GM10847 (cell line): ENCODE data around the gene TTC27.

Experiments used
- POLR2A ChIP-seq: IDR thresholded peaks from 2 replicates; pipeline ENCODE4 v1.6.1; 2011; ENCODE audit not compliant: insufficient read length; ENCODE audit errors: extremely low read depth

Gene TTC27

GRCh38 chr2:32702303-32703064 lies 74.6 kb downstream of the TTC27 start:
- TF ChIP-seq POLR2A, result no peak

- TF ChIP-seq POLR2A, result no peak
Observed at GRCh38 chr2:32706815-32707579, 79.1 kb downstream of the TTC27 start.

GRCh38 chr2:32711219-32711618 lies 83.4 kb downstream of the TTC27 start:
- TF ChIP-seq POLR2A, result no peak

GRCh38 chr2:32711908-32712501 lies 84.2 kb downstream of the TTC27 start:
- no peak for TF ChIP-seq POLR2A

DNA sequence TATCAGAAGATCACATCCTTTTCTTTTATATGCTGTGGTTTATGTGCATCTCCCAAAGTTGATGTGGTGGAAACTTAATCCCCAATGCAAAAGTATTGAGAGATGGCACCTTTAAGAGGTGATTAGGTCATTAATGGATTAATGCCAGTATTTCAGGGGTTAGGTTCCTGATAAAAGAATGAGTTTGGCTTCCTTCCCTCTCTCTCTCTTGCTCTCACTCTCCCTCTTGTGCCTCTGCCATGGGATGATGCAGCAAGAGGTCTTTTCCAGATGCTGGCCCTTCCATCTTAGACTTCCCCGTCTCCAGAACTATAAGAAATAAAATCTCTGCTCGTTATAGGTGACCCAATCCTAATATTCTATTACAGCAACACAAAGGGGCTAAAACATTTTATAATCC lies 85.0 kb downstream of the TTC27 start:
- no peak for TF ChIP-seq POLR2A

DNA sequence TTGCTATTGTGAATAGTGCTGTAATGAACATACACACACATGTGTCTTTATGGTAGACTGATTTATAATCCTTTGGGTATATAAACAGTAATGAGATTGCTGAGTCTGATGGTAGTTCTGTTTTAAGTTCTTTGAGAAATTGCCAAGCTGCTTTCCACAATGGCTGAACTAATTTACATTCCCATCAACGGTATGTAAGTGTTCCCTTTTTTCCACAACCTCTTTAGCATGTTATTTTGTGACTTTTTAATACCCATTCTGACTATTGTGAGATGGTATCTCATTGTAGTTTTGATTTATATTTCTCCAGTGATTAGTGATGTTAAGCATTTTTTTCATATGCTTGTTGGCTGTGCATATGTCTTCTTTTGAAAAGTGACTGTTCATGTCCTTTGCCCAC lies 86.7 kb downstream of the TTC27 start:
- no peak for TF ChIP-seq POLR2A

GRCh38 chr2:32715391-32715841 lies 87.6 kb downstream of the TTC27 start:
- TF ChIP-seq POLR2A, result no peak

- no peak for TF ChIP-seq POLR2A
Observed at GRCh38 chr2:32715981-32716380, 88.1 kb downstream of the TTC27 start.

DNA sequence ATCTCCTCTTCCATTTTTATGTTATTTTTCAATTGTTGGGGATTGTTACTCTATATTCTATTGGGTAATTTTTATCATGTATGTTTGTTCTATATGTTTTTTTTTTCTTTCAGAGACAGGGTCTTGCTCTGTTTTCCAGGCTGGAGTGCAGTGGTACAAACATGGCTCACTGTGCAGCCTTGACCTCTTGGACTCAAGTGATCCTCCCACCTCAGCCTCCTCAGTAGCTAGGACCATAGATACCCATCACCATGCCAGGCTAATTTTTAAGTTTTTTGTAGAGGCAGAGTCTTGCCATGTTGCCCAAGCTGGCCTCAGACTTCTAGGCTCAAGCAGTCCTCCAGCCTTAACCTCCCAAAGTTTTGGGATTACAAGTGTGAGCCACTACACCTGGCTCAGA lies 88.7 kb downstream of the TTC27 start:
- no peak for TF ChIP-seq POLR2A

GRCh38 chr2:32718752-32719151 lies 90.9 kb downstream of the TTC27 start:
- TF ChIP-seq POLR2A, result no peak

GRCh38 chr2:32719430-32719829 lies 91.6 kb downstream of the TTC27 start:
- no peak for TF ChIP-seq POLR2A

DNA sequence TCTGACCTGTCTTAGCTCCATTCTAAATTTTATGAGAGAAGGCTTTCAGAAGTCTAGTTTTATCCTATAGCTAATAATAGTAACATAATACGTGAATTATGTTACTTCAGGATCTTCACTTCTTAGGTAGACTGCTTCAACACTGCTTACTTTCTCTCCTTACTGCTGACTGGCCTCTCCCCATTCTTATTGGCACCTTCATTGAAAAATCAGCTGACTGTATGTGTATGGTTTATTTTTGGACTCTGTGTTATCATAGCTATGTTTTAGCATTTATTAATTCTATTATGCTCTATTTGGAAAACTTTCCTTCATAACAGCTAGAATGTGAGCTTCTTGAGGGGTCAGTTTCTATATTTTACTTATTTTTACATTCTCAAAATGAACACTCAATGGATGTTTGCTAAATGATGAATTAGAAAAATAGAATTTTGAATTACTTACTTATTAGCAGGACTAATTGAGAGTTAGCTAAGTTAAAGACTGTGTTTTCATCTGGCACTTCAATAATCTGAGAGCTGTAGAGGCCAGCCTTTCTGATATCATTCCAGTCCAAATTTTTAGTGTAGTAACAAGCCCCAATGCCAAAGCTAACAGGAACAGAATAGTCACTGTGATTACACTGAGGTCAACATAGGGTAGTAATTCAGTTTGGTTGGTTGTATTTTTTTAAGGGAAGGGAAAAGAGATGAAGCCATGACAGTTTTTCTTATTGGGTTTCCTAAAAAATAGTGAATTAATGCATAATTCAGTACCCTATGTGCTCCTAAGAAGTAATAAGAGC lies 92.3 kb downstream of the TTC27 start:
- no peak for TF ChIP-seq POLR2A

GRCh38 chr2:32720771-32721170 lies 92.9 kb downstream of the TTC27 start:
- TF ChIP-seq POLR2A, result no peak

- TF ChIP-seq POLR2A, result no peak
Observed at GRCh38 chr2:32721376-32721775, 93.5 kb downstream of the TTC27 start.

DNA sequence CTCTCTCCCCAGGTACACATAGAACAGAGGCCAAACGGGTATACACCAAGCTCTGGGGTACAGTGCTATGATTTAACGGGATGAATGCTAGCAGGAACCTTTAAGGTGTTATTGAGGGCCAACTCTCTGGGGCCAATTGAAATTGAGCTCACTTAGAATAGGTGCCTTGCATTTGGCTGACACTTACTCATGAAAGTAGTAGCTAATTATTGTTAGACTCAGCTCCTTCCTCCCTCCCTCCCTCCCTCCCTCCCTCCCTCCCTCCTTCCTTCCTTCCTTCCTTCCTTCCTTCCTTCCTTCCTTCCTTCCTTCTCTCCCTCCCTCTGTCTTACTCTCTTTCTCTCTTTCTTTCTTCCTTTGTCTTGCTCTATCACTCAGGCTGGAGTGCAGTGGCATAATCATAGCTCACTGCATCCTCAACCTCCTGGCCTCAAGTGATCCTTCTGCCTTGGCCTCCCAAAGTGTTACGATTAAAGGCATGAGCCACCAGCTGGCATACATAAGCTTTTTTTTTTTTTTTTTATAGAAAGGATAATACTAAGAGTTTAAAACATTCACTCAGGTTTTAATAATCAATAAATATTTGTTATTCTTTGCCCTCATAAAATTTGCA lies 95.7 kb downstream of the TTC27 start:
- no peak for TF ChIP-seq POLR2A
